Measurements from ENCODE around the gene L1CAM.

DNA sequence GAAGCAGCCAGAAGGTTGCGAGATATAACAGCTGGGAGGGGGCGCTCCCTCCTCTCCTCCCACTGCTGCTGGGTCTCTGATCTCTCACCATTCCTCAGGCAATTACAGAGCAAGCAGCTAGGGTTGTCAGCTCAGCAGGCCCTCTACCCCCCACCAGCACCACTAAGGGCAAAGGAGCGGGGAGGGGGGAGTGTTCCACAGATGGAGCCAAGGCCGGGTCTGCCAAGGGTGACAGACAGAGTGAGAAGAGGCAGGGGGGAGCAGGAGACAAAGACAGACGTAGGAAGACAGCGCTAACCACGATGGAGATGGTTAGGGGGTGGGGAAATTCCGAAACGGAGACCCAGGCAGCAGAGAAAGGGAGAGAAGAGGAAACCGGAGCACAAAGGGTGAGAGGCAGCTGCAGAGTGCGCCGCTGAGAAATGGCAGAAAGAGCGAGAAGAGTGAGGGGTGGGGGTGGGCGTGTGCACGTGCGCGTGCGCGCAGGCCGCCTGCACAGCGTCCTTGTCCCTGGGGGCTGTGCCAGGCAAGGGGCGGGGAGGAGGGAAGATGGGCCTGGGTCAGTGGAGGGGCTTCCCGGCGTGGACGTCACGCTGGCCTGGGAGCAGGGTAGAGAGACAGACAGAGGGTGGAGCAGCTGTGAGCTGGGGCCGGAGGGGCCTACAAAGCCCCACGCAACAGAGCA lies 6.9 kb downstream of the L1CAM start:
- TF ChIP-seq, protein P1, sequence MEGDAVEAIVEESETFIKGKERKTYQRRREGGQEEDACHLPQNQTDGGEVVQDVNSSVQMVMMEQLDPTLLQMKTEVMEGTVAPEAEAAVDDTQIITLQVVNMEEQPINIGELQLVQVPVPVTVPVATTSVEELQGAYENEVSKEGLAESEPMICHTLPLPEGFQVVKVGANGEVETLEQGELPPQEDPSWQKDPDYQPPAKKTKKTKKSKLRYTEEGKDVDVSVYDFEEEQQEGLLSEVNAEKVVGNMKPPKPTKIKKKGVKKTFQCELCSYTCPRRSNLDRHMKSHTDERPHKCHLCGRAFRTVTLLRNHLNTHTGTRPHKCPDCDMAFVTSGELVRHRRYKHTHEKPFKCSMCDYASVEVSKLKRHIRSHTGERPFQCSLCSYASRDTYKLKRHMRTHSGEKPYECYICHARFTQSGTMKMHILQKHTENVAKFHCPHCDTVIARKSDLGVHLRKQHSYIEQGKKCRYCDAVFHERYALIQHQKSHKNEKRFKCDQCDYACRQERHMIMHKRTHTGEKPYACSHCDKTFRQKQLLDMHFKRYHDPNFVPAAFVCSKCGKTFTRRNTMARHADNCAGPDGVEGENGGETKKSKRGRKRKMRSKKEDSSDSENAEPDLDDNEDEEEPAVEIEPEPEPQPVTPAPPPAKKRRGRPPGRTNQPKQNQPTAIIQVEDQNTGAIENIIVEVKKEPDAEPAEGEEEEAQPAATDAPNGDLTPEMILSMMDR (IDR thresholded peaks at IDR 0.05), result peak; percentile 7
- TF ChIP-seq EZH2phosphoT487 (IDR thresholded peaks at IDR 0.05), result no peak

Data from neural progenitor cell (in vitro differentiated cells).